SU-DHL-6 (cell line): ENCODE measurements around the gene SMURF1.

Experiments used
- CTCF ChIP-seq: fragments of 200-600 bp; sonication (generic); IDR thresholded peaks from one replicate; pipeline ENCODE4 v1.5.1; 2017; ENCODE audit warnings: antibody characterized with exemption, mild to moderate bottlenecking, low read length, moderate library complexity; ENCODE audit not compliant: insufficient read depth, poor library complexity, severe bottlenecking
- EZH2phosphoT487 ChIP-seq: fragments of 200-600 bp; sonication (generic), shearing (Covaris generic); conservative IDR thresholded peaks from 2 replicates; pipeline ENCODE4 v1.6.1; 2018; ENCODE audit warnings: mild to moderate bottlenecking, antibody characterized with exemption, low read length, moderate library complexity, mixed read lengths

DNA sequence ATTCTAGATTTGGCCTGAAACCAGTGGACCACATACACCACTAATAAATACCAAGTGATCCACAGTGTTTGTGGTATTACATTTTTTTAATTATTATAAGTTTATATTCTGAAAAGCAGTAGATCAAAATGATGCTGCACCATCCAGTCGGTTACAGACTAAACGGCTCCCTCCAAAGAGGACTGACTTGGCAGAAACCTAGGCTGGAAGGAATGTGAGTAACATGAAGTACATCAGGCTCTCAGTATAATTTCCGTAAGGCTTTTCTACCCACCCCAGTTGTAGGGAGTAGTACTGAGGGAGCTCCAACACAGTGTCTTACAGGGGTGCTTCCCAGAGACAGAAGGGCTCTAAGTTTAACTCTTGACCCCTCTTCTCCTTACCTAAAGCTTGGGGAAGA is 146.1 kb downstream of the SMURF1 start:
- no peak for TF ChIP-seq CTCF
- TF ChIP-seq EZH2phosphoT487 = no peak
